ENCODE measurements around the gene TMEM38B.

TMEM38B gene

DNA sequence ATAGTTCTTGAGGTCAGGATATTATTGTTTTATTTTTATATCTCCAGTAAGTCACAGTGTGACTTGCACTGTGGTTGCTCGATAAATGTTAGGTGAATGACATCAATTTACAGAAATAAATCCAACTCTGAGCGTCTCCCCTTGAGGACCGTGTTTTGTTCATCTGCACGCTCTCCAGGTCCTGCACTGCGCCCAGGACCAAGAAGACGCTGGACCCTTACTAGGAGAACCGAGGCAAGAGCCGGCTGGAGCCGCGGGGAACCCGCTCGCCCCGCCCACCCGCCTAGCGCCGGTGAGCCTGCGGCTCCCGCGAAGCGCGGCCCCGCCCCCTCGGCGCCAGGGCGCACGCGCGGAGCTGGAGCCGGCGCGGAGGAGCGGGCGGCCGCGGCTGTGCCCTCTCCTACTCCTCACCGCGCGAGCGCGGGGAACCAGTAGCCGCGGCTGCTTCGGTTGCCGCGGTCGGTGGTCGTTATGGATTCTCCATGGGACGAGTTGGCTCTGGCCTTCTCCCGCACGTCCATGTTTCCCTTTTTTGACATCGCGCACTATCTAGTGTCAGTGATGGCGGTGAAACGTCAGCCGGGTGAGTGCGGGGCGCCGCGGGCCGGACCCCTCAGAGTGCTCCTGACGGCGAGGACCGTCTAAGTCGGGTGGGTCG lies at the start of gene TMEM38B:
Gene TMEM38B (plus strand): TSS at position 352 of the 658 bp plus-strand sequence. CDS start 120 bp downstream, at position 472.
- peak; percentile 94 for DNase-seq

- DNase-seq, result no peak
Measured at GRCh38 chr9:105646879-105647594, 47.3 kb upstream of the TMEM38B start.

GRCh38 chr9:105647595-105648349 lies 46.6 kb upstream of the TMEM38B start:
- peak; percentile 79 for DNase-seq

DNA sequence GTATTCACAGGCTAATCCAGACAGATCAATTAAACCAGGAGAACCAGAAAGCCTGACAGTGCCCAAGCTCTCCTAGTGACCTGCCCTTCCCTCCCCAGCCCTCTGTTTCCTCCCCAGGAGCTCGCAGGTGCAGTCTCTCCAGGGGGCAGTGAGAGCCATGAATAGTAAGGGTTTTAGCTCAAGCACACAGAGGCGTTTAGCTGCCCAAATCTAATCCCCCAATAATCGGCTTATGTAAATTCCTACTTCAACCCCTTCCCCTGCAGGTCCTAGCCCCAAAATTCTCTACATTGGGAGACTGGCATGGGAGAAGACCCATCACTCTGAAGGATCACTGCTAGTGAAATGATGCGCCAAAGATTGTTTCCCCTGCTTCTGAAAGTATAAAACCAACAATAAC lies 42.5 kb upstream of the TMEM38B start:
- DNase-seq, result no peak

GRCh38 chr9:105656131-105656921 lies 38.0 kb upstream of the TMEM38B start:
- DNase-seq, result no peak

DNA sequence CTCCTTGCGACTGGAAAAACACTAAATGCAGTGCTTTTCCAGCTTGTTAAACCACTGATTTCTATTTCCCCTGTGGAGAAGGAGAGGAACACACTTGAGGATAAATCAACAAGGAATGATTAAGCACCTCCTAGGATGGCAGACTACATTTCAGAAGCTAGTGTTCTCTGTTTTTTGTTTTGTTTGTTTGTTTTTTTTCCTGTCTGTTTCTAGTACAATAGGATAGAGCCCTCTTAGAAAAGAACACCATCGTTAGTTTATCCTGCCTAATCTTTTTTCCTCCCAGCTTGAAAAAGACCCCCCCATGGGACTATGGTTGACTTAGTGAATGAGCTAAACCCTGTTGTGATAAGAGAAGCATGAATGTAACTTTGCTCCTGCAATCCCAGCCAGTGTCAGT lies 36.0 kb upstream of the TMEM38B start:
- no peak for DNase-seq

GRCh38 chr9:105661011-105661410 lies 33.3 kb upstream of the TMEM38B start:
- no peak for DNase-seq

DNA sequence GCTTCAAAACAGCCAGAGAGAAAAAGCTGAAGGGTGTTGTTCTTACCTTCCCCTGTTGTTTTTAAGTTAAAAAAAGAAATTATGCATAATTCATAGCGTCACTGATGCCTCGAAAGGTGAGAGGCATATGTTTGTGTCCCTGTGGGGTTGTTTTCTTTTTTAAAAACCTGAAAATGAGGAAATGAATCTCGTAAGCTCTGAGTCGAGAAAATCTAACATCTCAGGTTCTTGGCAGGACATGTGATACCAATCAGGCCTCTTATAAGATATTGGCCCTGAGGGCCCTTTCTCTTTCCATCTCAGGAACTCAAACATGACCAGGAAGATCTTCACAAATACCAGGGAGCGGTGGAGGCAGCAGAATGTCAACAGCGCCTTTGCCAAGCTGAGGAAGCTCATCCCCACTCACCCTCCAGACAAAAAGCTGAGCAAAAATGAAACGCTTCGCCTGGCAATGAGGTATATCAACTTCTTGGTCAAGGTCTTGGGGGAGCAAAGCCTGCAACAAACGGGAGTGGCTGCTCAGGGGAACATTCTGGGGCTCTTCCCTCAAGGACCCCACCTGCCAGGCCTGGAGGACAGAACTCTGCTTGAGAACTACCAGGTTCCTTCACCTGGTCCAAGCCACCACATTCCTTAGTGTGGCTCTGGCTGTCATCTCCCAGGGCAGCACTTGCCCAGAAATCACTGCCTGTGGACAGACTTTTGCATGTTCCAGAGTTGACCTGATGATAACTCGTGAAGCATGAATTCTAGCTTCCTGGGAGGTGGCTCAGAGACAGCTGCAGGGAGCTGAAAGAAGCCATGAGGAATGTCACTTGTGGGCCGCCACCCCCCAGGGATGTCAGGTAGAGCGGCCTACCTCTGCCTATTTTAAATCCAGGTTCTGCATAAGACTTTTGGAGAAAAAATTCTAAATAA lies 31.9 kb upstream of the TMEM38B start, which contains the start of gene TAL2:
Gene TAL2 (plus strand): TSS at position 274 of the 921 bp plus-strand sequence. CDS start 40 bp downstream, at position 314.
- DNase-seq, result no peak

GRCh38 chr9:105663914-105664313 lies 30.4 kb upstream of the TMEM38B start:
- DNase-seq, result no peak

GRCh38 chr9:105667867-105668266 lies 26.5 kb upstream of the TMEM38B start:
- DNase-seq, result no peak

DNA sequence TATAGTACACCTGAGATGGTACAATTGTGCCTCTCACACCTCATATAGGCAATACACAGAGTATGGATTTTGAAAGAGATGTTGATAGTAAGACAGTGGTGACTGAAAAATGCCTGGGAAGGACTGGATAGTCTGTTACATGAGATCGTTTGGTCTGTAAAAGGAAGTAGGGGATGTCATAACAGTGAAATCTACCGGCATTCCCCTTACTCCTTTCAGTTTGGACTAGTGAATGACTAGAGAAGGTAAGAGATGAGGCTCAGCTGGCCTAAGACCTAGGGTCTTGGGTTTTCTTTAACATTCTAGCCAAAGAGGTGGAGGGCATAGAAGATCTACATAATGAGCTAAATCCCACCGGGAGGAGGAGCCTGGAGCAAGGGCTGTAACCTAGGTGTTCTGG lies 24.0 kb upstream of the TMEM38B start:
- no peak for DNase-seq

DNA sequence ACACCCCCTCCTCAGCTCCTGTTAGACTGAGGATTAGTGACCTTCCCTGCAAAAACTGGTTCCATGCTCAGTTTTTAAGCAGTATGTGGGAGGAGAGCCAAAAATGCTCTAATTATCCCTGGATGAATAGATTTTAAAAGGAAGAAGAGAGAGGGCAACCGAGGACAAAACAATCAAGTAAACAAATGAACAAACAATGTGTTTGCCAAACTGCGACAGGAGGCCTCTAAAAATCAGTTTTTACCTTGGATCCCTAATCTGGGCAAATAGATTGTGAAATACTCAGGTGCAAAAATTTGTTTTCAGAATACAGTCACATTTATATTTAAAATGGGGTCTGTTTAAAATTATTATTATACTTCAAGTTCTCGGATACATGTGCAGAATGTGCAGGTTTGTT lies 23.6 kb upstream of the TMEM38B start:
- DNase-seq, result no peak

- peak; percentile 83 for DNase-seq
Measured at GRCh38 chr9:105672711-105673234, 21.6 kb upstream of the TMEM38B start.

DNA sequence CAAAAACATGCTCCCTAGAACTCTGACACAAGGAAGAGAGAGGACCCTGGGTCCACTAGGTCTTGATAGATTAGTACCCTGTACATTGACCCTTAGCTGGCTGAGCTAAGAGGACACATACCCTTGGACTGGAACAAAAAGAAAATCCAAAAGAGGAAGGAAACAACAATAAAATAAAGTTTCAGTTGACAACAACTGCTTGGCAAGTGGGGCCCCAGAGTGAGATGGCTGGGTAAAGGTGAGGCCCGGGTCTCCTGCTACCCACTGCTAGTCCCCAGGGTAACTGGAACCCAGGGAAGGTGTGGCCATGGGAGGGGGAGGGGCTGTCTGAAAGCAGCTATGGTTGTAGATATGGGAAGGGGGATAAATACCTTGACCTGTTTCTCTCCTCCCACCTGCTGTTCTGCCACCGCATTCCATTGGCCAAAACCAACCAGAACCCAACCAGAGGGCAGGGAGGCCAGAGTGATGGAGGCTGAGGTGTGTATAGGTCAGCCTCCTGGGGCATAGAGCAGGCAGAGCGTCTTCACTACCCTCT lies 20.4 kb upstream of the TMEM38B start:
- DNase-seq, result no peak

DNA sequence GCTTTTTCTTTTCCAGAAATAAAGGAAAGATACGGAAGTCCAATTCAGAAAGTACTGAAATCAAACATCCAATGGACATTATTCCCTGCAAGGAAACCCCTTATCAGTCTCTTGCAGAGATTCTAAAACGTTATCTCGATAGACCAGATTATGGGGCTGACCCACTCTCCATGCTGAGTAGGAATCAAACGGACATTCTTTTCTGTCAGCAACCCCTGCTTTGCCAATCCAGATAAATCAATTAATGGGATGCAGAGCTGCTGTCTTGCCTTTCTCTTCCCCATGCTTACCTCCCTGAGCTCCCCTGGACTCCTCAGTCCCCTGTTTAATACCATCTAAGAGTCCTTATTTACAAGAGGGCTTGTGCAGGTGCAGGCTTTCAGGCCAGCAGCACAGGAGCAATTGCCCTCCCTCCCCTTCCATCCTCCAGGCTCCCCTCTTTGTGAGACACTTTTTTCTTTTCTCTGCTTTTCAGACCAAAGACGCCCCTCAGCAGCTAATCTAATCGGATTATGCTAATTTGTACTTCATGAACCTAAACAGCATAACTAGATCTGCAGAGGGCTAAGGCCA lies 17.9 kb upstream of the TMEM38B start:
- DNase-seq, result peak; percentile 83

- no peak for DNase-seq
Measured at GRCh38 chr9:105678163-105678562, 16.2 kb upstream of the TMEM38B start.

DNA sequence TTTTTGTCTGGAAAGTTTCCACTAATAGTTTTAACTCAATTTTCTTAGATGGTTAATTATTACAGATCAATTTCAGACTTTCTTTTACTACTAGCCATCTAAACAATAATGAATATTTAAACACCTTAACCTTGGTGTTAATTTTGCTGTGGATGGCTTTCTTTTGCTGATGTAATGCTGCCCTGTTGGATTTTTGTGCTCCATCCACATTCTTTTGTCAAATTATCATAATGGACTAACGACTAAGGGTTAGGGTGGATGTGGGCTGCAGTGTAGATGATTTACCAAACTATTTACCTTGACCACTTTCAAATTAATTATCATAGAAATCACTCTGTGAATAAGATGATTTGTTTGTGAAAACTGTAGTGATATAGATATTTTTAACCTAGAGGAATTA lies 15.6 kb upstream of the TMEM38B start:
- no peak for DNase-seq

DNA sequence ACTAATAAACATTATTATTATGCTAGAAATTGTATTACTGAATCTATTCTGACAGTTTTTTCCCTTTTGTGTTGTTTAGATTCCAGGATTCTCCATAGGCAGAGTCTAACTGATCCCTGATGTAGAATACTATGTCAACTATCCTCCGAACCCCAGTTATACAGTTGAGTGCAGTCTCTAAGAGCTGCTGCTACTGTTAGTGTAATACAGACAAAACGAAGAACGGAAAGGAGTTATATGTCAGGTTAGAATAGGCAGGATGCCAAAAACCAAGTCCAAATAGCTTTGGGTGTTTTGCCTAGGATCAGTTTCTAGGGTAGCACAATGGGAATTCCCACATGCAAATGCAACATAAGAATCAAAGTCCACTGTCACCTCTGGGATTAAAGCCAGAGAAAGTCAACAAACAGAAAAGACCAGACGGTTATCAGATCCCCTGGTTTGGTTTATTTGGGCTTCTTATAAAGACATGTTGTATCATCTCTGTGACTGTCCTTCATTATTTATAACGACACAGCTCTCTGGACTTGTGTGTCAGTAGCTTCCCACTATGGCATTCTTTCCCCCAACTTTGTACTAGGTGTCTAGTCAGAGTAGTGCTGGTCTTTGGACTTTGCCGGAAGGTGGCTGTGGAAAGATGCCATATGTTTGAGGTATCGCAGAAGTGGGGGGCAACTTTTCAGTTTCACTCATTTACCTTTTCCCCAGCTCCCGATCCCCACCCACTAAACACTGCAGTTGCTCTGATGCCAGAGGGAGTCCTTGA lies 14.9 kb upstream of the TMEM38B start:
- DNase-seq, result no peak

- DNase-seq, result no peak
Measured at GRCh38 chr9:105681313-105681712, 13.0 kb upstream of the TMEM38B start.

- peak; percentile 31 for DNase-seq
Measured at GRCh38 chr9:105681724-105682123, 12.6 kb upstream of the TMEM38B start.
